GM04504 (cell line): ENCODE data around the gene ASTN2.
"Not testable (repeated sequence)": the region's sequence is repeated elsewhere in the genome, so short reads cannot be mapped to it uniquely, and the experiment has no call there.

Experiments used
- DNase-seq: peaks from one replicate; pipeline ENCODE4 v3.0.0-alpha.2; 2012; ENCODE audit warnings: low read depth

ASTN2 gene

DNA sequence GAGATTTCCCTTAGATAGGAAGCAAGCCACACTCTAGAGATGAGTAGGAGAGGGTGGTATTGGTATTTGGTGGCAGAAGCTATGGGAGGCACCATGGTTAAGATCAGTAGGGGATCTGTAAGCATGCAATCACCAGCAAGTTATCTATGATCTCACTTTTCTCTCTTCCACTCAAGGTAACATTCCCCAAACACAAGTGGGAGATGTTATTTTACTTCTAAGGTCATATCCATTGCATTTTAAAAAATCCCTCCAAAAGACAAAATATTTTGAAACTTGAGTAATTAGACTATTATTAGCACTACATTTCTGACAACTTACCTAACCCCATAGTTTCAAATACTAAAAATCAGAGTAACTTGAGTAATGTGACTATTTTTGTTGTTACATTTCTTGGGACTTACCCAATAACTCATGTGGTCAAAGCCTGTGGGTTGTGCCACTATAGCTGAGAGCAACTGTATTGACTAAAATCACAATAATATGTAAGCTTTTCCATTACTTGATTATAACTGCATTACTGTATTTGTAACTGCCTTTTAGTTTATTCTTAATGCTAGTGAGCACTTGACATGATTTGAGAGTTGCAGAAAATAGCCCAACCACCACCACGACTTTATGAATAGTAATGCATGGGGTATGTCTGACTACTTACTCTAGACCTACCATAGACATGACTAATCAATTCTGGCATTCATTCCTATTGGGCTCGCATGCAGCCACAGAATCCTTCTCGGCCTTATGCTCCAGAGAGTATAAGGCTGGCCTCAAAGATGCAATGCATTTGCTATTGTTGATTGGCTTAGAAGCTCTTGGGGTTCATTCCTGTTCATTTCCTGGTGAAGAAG is 463.0 kb downstream of the ASTN2 start:
- DNase-seq, result peak; percentile 69

GRCh38 chr9:116945817-116946216 is 469.0 kb downstream of the ASTN2 start:
- no peak for DNase-seq

- DNase-seq, result no peak
These were observed 469.9 kb downstream of the ASTN2 start for GRCh38 chr9:116944714-116945534.

DNA sequence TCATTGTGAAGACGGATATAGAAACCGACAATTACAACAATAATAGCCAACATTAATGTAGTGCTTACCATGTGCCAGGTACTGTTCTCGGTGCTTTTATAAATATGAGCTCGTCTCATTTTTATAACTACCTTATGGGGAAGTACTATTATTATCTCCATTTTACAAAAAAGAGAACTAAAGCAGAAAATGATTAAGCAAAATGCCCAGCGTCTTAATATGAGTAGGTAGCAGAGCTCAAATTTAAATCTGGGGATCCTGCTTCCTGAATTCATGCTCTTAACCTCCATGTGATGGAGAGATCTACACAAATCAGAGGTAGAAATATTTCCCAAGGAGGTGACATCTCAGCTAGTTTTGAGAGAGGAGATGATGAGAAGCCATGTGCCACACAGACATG is 470.9 kb downstream of the ASTN2 start:
- DNase-seq, result no peak

GRCh38 chr9:116942593-116943061 is 472.2 kb downstream of the ASTN2 start:
- DNase-seq, result no peak

GRCh38 chr9:116941266-116941665 is 473.6 kb downstream of the ASTN2 start:
- DNase-seq, result no peak

GRCh38 chr9:116940614-116941215 is 474.1 kb downstream of the ASTN2 start:
- DNase-seq, result no peak

DNA sequence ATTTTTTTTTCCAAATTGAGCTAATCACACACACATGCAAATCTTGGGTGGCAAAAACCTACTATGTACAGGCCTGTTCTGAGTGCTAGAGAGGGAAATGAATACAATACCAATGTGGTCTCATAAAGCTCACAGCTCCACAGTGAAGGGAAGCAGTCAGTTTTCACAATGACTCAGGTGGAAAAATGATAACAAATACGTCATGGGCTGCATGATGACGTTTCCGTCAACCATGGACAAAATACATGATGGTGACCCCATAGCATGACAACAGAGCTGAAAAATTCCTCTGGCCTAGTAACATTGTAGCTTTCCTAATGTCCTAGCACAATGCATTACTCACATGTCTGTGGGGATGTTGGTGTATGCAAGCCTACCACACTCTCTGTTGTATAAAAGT is 475.2 kb downstream of the ASTN2 start:
- DNase-seq, result no peak

- no peak for DNase-seq
These were observed 475.7 kb downstream of the ASTN2 start for GRCh38 chr9:116939161-116939560.

GRCh38 chr9:116937361-116937760 is 477.5 kb downstream of the ASTN2 start:
- no peak for DNase-seq

DNA sequence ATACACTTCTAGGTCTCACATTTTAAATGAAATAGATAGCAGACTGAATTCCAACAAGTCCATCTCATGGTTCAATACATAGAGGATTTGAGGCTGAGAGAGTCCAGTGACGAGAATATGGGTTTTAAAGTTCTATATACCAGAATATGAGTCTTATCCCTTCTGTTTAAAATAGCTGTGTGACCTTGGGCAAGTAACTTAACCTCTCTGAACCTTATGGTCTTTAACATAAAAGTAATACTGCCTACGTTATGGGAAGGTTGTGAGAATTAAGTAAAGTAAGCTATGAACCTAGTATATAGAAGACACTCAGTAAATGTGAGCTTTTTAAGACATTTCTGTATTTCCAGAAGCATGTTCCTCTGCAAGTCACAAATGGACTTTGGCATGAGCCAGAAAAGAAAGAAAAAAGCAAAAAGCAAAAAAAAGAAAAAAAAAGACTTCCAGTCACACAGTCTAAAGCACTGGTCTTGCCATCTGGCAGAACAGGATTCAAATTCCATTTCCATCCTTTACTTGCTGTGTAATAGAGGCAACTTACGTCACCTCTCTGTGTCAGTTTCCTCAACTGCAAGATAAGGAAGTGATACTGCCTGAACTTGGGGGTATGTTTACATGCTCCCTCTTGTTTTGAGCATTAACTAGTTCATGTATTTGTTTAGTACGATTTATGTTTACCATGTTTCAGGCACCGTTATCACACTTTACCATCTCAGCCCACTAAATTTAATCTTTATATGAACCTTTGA is 479.5 kb downstream of the ASTN2 start:
- DNase-seq, result no peak

GRCh38 chr9:116934131-116934530 is 480.7 kb downstream of the ASTN2 start:
- DNase-seq, result no peak

DNA sequence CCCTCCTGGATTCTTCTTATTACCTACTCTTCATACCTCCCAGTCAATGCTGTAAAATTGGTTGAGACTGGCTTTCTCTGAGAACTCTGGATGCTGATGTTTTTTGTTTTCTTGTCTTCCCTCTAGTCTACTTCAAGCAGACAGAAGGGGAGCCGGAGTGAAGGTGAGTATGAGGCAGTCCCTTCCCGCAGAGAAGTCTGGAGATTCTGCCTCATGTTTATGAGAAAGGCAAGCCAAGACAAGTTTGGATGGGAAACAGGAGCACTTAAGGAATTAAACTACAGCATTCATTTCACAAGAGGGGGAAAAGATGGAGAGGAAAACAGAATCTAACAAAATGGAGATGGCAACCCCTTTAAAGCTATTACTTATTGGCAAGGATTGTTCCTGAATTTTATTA is 481.6 kb downstream of the ASTN2 start:
- no peak for DNase-seq

DNA sequence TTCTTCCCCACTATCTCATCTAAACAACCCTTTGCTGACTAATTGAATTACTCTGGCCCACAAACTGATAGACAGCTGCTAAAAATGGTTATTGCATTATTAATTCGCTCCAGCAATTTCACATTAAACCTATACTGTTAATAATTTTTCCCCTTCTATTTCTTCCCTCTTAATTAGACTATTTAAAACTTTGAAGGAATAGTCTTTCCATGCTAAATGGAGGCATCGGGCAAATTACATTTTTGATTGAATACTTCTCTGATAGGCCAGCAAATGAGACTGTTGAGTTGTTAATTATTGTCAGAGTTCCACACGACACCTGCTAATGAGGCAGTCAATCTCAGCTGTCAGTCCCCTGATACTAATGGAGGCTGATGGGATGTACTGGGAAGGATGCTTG is 485.2 kb downstream of the ASTN2 start:
- no peak for DNase-seq

DNA sequence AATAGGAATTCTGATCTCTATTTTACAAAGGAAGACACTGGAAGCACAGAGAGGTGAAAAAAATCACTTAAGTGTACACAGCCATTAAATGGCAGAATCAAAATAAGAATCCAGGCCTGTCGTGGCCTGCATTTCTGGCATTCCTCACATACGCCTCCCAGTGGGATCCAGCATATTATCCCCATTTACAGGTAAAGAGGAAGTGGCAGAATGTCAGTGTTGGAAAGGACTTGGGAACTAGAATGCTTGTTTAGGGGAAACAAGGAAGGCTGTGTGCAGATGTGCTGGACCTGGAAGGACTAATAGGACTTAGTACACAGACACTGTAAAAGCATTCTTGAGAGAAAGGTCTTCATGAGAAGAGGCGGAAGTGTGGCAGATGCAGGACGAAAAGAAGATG is 486.0 kb downstream of the ASTN2 start:
- no peak for DNase-seq

- no peak for DNase-seq
These were observed 486.6 kb downstream of the ASTN2 start for GRCh38 chr9:116928289-116928688.

GRCh38 chr9:116927726-116928125 is 487.1 kb downstream of the ASTN2 start:
- DNase-seq, result no peak

DNA sequence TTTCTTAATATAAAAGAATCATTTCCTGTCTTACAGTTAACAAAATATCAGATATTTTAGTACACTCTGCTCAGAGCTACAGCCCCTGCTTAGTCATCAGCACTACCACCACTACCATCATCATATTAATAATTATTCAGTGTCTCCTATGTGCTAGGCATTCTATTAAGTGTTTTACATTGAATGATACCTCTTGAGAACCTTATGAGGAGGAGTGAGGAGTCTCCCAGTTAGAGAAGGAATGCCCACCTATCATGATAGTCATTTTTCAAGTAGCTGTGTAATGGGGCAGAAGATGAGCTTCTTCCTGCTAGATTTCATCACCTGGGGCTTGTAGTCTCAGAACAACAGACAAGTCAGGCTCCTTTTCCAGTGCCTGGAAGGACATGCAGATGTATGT is 489.7 kb downstream of the ASTN2 start:
- no peak for DNase-seq

- no peak for DNase-seq
These were observed 490.3 kb downstream of the ASTN2 start for GRCh38 chr9:116924462-116925110.

DNA sequence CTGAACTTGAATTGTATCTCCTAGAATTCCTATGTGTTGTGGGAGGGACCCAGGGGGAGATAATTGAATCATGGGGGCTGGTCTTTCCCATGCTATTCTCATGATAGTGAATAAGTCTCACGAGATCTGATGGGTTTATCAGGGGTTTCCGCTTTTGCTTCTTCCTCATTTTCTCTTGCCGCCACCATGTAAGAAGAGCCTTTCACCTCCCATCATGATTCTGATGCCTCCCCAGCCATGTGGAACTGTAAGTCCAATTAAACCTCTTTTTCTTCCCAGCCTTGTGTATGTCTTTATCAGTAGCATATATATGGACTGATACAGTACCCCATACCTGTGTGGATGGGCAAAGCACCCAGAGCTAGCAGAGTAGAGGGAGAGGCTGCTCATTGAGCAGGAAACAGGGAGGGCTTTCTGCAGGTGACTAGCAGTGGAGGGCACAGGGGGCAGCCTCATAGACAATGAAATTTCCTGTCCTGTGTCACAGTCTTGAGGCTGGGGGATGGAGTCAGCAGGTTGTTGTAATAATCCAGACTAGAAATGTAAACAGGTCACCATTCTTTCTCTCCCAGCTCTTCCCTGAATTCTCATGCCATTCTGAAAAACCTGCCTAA is 496.9 kb downstream of the ASTN2 start:
- DNase-seq, result not testable (repeated sequence)

- no peak for DNase-seq
These were observed 501.3 kb downstream of the ASTN2 start for GRCh38 chr9:116913536-116913935.
